GM18858 (cell line): ENCODE measurements around the gene SH3GLB2.
"Not testable (repeated sequence)": the region's sequence is repeated elsewhere in the genome, so short reads cannot be mapped to it uniquely, and the experiment has no call there.

ENCODE experiments used
- ATAC-seq: cut with Tn5 transposase; IDR thresholded peaks from one replicate; pipeline ENCODE4 v1.9.1; 2021; ENCODE audit not compliant: unreplicated experiment

The SH3GLB2 gene

GRCh38 chr9:129002992-129003391, 25.1 kb downstream of the SH3GLB2 start:
- no peak for ATAC-seq

DNA sequence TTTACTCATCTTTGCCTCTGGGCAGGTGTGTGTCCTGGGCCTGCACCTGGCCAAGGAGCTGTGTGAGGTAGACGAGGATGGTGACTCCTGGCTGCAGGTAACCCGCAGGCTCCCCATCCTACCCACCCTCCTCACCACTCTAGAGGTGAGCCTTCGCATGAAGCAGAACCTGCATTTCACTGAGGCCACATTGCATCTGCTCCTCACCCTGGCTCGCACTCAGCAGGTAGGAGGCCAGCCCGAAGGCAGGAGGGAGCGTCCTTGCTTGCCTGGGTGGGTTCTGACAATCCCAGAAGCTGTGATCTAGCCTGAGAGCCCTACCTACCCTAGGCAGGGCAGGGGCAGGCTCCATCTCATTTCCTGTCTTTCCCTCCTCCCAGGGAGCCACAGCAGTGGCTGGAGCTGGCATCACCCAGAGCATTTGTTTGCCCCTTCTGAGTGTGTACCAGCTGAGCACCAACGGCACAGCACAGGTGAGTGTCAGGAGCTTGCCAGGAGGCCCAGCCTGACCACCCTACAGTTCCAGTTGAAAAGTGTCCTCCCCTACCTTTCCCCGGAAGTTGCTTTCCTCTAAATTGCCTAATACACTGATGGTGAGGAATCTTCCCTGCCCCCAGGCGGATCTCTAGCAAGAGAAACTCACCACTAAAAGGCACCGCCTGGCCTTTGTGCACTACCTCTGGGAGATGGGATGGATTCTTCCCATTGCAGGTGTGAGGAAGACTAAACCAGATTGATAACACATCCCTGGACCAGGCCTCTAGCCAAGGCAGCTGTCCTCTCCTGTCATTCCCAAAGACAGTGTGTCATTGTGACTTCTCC, 26.4 kb downstream of the SH3GLB2 start:
- ATAC-seq = no peak

- ATAC-seq = no peak
These were observed 28.4 kb downstream of the SH3GLB2 start for GRCh38 chr9:128999581-129000206.

DNA sequence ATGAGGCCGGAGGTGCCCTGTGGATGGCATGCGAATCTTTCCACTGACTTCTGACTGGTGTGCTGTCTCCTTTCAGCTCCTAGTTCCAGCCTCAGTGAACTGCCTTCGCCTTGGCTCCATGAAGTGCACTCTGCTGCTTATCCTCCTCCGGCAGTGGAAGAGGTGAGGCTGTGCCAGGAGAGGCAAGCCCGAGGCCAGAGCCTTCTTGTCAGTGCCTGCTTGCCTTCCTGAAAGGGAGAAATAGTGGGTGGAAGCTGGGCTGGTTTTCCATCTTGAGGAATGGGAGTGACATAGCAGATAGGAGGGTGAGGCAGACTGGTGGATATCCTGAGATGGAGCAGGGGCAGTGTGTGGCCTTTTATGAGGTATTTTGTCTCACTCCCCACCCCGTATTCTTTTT, 29.7 kb downstream of the SH3GLB2 start:
- no peak for ATAC-seq

DNA sequence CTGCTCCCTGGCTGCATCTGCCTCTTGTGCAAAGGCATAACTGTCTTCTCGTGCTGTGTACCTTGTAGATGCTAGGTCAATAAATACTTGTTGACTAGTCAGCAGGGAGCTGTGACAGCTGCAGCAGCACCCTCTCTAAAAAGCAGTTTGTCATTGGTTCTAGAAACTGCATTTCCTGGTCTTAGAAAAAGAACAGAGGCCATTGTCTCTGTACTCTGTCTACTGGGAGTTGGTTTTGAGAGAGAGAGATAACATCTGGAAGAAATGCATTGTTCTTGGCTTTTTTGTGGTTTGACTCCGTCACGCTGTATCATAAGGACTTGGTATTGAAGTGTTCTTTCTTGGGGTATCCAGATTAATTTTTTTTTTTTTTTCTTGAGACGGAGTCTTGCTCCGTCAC, 32.3 kb downstream of the SH3GLB2 start:
- no peak for ATAC-seq

- no peak for ATAC-seq
These were observed 35.1 kb downstream of the SH3GLB2 start for GRCh38 chr9:128992995-128993394.

- ATAC-seq = no peak
These were observed 40.3 kb downstream of the SH3GLB2 start for GRCh38 chr9:128987805-128988204.

DNA sequence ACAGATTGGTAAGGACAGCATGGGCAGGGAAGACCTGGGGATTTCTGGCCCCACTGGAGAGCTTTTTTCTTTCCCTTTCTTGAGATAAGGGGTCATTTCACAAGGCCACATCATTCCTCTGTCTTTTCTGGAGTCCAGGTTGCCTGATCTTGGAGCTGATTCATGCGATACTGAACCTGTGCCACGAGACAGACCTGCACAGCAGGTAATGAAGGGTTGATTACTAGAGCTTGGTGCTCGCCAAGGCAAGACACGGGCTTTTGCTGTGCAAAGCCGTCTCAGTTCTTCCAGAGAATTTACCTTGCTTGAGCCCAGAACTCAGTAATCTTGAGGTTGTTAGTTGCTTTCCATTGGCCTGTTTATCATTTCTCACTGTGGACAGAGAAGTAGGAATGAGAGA, 41.5 kb downstream of the SH3GLB2 start:
- ATAC-seq = no peak

DNA sequence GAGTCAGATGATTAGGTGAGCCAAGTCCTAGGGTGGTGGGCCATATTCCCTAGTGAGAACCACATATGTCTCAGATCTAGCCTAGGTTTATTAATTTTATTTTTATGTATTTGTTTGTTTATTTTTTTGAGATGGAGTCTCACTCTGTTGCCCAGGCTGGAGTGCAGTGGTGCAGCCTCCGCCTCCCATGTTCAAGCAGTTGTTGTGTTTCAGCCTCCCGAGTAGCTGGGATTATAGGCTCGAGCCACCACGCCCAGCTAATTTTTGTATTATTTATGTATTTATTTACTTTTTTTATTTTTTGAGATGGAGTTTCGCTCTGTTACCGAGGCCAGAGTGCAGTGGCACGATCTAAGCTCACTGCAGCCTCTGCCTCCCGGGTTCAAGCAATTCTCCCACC, 44.6 kb downstream of the SH3GLB2 start:
- ATAC-seq = no peak

DNA sequence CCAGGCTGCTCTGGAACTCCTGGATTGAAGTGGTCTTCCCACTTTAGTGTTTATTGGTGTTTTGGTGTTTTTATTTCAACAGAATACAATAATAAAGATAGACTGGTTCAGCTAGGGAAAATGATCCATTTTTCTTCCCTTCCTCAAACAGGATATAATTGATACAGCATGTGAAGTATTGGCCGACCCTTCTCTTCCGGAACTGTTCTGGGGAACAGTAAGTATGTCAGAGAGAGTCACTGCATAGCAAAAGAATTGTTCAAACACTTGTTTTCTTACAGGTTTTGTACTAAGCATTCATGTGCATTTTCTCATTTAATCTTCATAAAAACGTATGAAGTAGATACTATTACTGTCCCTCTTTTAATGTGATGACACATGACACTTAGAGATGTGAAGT, 49.0 kb downstream of the SH3GLB2 start:
- ATAC-seq = no peak

DNA sequence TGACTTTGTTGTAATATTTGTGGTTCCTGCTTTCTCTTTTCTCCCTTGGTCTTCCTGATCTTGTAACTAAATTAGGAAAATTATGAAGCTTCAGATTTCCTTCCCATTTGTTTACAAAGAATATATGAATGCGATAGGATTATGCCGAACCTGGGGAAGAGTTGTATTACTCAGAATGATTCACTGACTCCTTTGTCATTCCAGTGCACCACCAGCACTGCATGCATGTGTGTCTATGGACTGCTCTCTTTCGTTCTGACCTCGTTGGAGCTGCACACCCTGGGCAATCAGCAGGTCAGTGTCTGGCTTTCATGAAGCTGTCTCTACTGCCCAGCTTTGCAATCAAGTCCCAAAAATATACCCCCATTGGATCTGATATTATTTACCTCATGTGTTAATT, 55.2 kb downstream of the SH3GLB2 start:
- no peak for ATAC-seq

- no peak for ATAC-seq
These were observed 58.6 kb downstream of the SH3GLB2 start for GRCh38 chr9:128969491-128969890.

DNA sequence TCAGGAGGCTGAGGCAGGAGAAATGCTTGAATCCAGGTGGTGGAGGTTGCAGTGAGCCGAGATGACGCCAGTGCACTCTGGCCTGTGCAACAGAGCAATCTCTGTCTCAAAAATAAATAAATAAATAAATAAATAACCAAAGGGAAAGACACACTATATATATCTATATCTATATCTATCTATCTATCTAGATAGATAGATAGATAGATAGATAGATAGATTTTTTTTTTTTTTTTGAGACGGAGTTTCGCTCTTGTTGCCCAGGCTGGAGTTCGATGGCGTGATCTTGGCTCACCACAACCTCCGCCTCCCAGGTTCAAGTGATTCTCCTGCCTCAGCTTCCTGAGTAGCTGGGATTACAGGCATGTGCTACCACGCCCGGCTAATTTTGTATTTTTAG, 66.7 kb downstream of the SH3GLB2 start:
- ATAC-seq = not testable (repeated sequence)
